Measurements from ENCODE around the gene SLC1A4.

DNA sequence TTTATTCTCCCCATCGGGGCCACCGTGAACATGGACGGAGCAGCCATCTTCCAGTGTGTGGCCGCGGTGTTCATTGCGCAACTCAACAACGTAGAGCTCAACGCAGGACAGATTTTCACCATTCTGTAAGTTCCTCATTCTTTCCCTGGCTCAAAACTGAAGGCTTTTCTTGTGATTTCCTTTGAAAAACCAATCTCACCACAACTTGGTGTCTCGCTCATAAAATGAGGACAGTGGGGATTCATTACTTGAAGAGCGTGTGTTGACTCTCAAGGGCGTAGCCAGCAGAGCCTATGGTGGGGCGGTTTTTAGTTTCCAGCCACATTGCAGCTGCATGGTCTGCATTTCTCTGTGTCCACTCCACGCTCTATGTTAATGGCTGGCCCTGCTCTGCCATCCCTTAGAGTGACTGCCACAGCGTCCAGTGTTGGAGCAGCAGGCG, 29.0 kb downstream of the SLC1A4 start:
- no peak for TF ChIP-seq CTCF (IDR thresholded peaks at IDR 0.05)
- TF ChIP-seq POLR2A (IDR thresholded peaks at IDR 0.05): no peak

Data from thyroid gland (tissue), 4 donors.